Testis (tissue), 3 donors: ENCODE results near the gene ARHGAP25. TPM values are rescaled to one million over a fixed set of nuclear protein-coding genes. Genes with fewer than 3 reads are reported as not detected.

ENCODE experiments used
- DNase-seq: peaks from one replicate; pipeline ENCODE4 v3.0.0-alpha.2; 2019
- H3K27ac ChIP-seq, 2 donors: fragments of 200-600 bp; sonication (generic); one replicate each; pipeline ENCODE4 v1.5.1; 2019
- H3K27me3 ChIP-seq: fragments of 200-600 bp; sonication (generic); one replicate; pipeline ENCODE4 v1.5.1; 2019
- H3K36me3 ChIP-seq: fragments of 200-600 bp; sonication (generic); one replicate; pipeline ENCODE4 v1.5.1; 2017; ENCODE audit warnings: low read depth; ENCODE audit errors: missing control alignments
- H3K4me1 ChIP-seq: fragments of 200-600 bp; sonication (generic); one replicate; pipeline ENCODE4 v1.5.1; 2019
- H3K4me3 ChIP-seq, 2 donors: fragments of 200-600 bp; sonication (generic); one replicate each; pipeline ENCODE4 v1.5.1; 2017 to 2019
- H3K9me3 ChIP-seq: fragments of 200-600 bp; sonication (generic); one replicate; pipeline ENCODE4 v1.5.1; 2017
- CTCF ChIP-seq, 3 experiments: fragments of 450-650 bp in 2 of 3; fragments of 200-600 bp in 1 of 3; sonication (generic) in 1 of 3; IDR thresholded peaks; one replicate each; pipeline ENCODE4 v1.5.1; 2016 to 2019; ENCODE audit warnings: antibody characterized with exemption in 3 of 3, mild to moderate bottlenecking in 2 of 3, moderate library complexity in 1 of 3
- POLR2A ChIP-seq: fragments of 450-650 bp; IDR thresholded peaks from one replicate; pipeline ENCODE4 v1.6.1; 2017; ENCODE audit warnings: antibody characterized with exemption, mild to moderate bottlenecking, moderate library complexity
- whole genome bisulfite sequencing, 2 donors: methylation state at CpG; one replicate each; pipeline ENCODE4 v1.1.5; 2018; 5-methylcytosine and 5-hydroxymethylcytosine counted together
- intact Hi-C: fragments of 100-400 bp; cut with DNase I; formaldehyde crosslinking; loops from one replicate; pipeline ENCODE4 v1.15.1; 2023; ENCODE audit warnings: low total_unique reads
- polyA plus RNA-seq: library from polyadenylated mRNA; stranded (reverse); fragments of 350-450 nt; fragmentation: Illumina TruSeq; extraction: RNeasy Lipid Tissue Mini Kit (QIAGEN cat#74804); gene quantifications from one replicate; pipeline ENCODE4 v1.2.3, GENCODE V29; 2014; ENCODE audit warnings: low read depth, low replicate concordance; ENCODE audit not compliant: insufficient read depth
- total RNA-seq, 2 donors: library from RNA; depleted of rRNA; stranded (reverse); fragments of >200 nt; gene quantifications; one replicate each; pipeline ENCODE4 v1.2.3, GENCODE V29; 2016

Gene ARHGAP25
- total and polyA plus RNA-seq, 3 donors from 2014 or later = 6.2 to 8.2 (median 6.7) TPM

DNA sequence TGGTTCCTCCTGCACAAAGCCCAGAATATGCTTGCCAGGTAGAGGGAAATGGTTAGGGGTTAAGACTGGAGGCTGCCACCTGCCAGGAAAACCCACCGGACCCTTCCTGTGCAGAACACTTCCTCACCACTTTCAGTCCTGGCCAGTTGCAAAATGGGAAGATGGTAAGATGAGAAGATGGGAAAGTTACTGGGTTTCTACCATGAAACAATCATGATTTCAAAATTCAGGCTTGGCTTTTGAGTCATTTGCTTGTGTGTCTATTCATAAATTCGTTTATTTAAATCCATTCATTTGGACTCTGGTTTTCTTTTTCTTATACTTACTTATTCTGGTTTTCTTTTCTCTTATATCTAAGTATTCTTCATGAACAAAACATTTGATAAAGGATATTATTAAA is 129.4 kb downstream of the ARHGAP25 start:
- TF ChIP-seq POLR2A = no peak
- TF ChIP-seq CTCF (IDR thresholded peaks at IDR 0.05) = no peak

DNA sequence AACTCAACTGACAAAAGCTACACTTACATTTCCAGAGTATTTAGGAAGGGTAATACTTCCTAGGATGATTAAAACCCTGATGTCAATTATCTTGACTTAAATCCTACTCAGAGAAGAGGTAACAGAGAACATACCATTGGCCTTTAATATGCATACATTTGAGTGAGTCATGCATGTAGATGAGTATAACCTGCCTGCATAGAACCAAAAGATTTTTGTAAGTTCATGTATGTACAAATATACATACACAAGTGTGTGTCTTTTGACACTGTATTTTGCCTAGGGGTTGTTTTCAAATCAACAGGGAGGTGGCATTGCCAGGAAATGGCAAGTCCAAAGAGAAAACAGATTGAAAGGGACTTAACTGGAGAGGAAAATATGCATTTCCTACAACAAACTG is 130.5 kb downstream of the ARHGAP25 start:
- TF ChIP-seq CTCF (IDR thresholded peaks at IDR 0.05) = no peak
- TF ChIP-seq POLR2A = no peak
- intact Hi-C loops = no loop called here
- no peaks in the 10 kb centered on the region for H3K27me3 ChIP-seq

More for the DNA sequence above, 129.4 kb downstream of the ARHGAP25 start:
- intact Hi-C loops = no loop called here
- Histone ChIP-seq H3K36me3 (no peaks in the 10 kb centered on the region), H3K27me3 (no peaks in the 10 kb centered on the region), H3K9me3 (no peaks in the 10 kb centered on the region), H3K27ac (no peak overlapping the region), H3K4me3 (no peak overlapping the region), H3K4me1 (peaks cover 7% of the 10 kb centered on the region)
- 93 to 94% methylated on average over 2 of the region's 2 CpGs for WGBS, 2 donors
- no peak for DNase-seq

GRCh38 chr2:68870215-68870614 is 135.6 kb downstream of the ARHGAP25 start:
- Histone ChIP-seq H3K27ac (no peak overlapping the region), H3K4me1 (no peaks in the 10 kb centered on the region), H3K9me3 (no peaks in the 10 kb centered on the region), H3K36me3 (no peaks in the 10 kb centered on the region), H3K4me3 (no peak overlapping the region), H3K27me3 (no peaks in the 10 kb centered on the region)
- TF ChIP-seq POLR2A (no peak), CTCF (IDR thresholded peaks at IDR 0.05) (no peak)
- no peak for DNase-seq
- intact Hi-C loops = no loop called here
- WGBS, 2 donors = 72 to 76% methylated on average over 2 of the region's 2 CpGs

More for the DNA sequence above, 130.5 kb downstream of the ARHGAP25 start:
- Histone ChIP-seq H3K4me1 (peaks cover 7% of the 10 kb centered on the region), H3K36me3 (no peaks in the 10 kb centered on the region), H3K9me3 (no peaks in the 10 kb centered on the region), H3K27ac (no peak overlapping the region), H3K4me3 (no peak overlapping the region)
- no peak for DNase-seq

DNA sequence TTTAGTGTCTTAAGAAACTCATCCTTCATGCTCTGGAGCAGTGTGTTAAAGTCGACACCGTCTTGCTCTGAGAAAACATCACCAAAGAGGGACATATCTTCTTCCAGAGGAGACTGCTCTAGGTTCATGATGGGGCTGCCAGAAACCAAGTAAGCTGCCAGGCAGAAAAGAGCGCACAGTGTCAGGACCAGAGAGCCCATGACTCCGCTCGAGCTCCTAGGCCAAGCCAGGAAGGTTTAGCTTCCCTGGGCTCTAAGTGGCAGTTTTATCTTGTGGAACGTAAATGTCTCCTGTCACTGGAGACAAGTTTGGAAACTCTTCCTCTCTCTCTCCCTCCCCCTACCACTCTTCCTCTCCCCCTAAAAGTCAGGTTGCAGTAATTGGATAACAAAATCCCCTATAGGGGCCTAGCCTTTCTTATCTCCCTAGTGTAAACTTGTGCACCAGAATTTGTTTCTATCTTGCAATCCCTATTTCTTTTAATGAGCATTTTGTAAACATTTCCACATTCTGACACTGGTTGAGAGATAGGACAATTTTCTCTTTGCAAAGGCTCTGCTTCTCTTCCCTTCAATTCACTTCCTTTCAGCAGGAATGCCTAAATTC is 136.7 kb downstream of the ARHGAP25 start, which contains the start of gene BMP10:
Gene BMP10, minus strand, starts transcription at position 239 of the 606 bp plus-strand sequence. Its CDS starts 39 bp downstream, at position 200.
- Histone ChIP-seq H3K27ac (no peak within 1 kb of the TSS), H3K4me3 (no peak within 1 kb of the TSS), H3K27me3 (no peaks in the 10 kb centered on the region), H3K9me3 (no peaks in the 10 kb centered on the region), H3K36me3 (no peaks in the 10 kb centered on the region), H3K4me1 (no peaks in the 10 kb centered on the region)
- 82 to 91% methylated on average over 6 of the region's 6 CpGs for WGBS, 2 donors
- intact Hi-C loops = no loop called here
- no peak for DNase-seq
- TF ChIP-seq CTCF (IDR thresholded peaks at IDR 0.05) (no peak), POLR2A (no peak)

Other genes with a start within 250 kb of the ARHGAP25 start
- under 1 TPM; 0.24 to 0.50 TPM for gene PROKR1, start 91.2 kb upstream of the ARHGAP25 start, total RNA-seq
- 0.36 TPM for gene PROKR1, start 91.2 kb upstream of the ARHGAP25 start, polyA plus RNA-seq
- gene BMP10, start 136.6 kb downstream of the ARHGAP25 start, total RNA-seq = not detected
- gene BMP10, start 136.6 kb downstream of the ARHGAP25 start, polyA plus RNA-seq = 0.26 TPM
- not detected for gene GKN2, start 218.1 kb downstream of the ARHGAP25 start, total RNA-seq
- gene GKN2, start 218.1 kb downstream of the ARHGAP25 start, polyA plus RNA-seq = not detected
- not detected for gene GKN1, start 239.8 kb downstream of the ARHGAP25 start, total RNA-seq
- not detected for gene GKN1, start 239.8 kb downstream of the ARHGAP25 start, polyA plus RNA-seq